ENCODE results near the gene MAS1L.

The MAS1L gene

GRCh38 chr6:29510202-29510601, 22.4 kb upstream of the MAS1L start:
- no peak for DNase-seq (ENCODE audit: low read depth)

- DNase-seq (ENCODE audit: low read depth): no peak
Measured at GRCh38 chr6:29509711-29510110, 22.0 kb upstream of the MAS1L start.

GRCh38 chr6:29509239-29509638, 21.5 kb upstream of the MAS1L start:
- DNase-seq (ENCODE audit: low read depth): no peak

DNA sequence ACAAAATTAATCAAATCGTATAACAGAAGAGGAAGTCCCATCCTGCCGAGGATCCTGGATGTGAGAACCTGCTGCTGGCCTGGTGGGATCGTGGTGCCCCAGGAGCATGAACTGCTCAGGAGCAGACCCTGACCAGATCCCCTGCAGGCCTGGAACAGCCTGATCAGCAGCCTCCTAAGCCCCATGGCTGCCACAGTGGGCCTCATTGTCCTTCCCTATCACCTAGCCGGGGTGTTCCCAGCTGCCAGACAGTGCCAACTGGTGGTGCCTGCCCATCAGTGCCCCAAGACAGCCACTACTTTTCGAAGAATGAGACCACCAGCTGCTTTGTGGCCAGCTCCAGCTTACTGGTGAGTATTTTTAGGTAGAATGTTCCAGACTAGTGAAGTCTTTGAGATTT, 19.6 kb upstream of the MAS1L start:
- DNase-seq (ENCODE audit: low read depth): no peak

GRCh38 chr6:29506446-29507067, 18.8 kb upstream of the MAS1L start:
- DNase-seq (ENCODE audit: low read depth): no peak

DNA sequence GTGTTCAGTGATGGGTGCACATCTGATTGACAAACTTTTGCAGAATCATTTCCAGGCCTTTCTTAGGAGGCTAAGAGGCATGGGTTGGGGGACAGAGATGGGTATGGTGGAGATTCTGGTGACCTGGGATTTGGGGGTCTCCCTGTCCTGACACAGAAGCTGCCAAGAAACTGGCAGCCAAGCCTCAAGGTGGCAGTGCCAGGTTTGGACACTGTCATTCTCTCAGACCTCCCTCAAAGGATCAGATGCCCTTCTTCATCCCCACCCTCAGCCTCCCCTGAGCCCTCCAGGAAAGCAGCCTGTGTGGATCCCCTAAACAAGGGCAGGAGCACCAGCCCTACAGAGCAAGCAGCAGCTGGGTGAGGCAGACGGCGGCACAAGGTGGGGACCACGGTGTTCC, 18.1 kb upstream of the MAS1L start:
- no peak for DNase-seq (ENCODE audit: low read depth)

DNA sequence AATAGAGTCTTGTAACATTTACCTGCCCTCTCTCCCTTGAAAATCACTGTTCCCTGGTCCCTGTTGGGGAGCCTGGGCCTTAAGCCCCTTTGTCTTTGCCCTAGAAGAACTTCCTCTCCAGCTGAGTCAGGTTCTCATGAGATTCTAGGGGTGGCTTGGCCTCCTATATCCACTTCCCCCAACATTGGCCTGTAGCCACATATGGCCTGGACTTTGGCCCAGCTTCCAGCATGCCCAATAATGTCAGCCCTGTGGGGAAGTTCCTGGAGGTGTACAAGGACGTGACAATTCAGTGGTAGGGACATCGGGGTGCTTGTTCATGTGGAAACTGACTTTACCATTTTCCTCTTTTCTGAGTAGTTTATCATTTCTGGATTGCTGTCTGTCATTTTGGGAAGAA, 17.2 kb upstream of the MAS1L start:
- DNase-seq (ENCODE audit: low read depth): no peak

- no peak for DNase-seq (ENCODE audit: low read depth)
Measured at GRCh38 chr6:29502597-29502996, 14.8 kb upstream of the MAS1L start.

- no peak for DNase-seq (ENCODE audit: low read depth)
Measured at GRCh38 chr6:29502181-29502580, 14.4 kb upstream of the MAS1L start.

- no peak for DNase-seq (ENCODE audit: low read depth)
Measured at GRCh38 chr6:29501106-29501505, 13.3 kb upstream of the MAS1L start.

DNA sequence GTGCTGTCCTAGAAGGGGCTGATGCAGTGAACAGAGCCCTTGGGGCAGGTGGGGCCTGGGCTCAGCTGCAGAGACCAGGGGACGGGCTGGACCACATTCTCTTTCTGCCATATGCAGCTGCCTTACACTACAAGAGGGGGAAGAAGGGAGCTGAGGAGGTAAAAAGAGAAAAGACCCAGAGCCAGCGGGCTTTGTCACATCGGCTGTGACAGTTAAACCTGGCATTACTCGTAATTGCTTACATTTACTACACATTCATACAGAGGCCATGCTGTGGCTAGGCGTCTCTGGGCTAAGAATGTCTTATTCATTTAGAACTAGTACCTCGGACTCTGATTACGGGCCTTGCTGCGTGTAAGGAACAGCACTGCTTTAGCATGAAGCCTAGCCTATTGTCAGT, 12.8 kb upstream of the MAS1L start:
- no peak for DNase-seq (ENCODE audit: low read depth)

DNA sequence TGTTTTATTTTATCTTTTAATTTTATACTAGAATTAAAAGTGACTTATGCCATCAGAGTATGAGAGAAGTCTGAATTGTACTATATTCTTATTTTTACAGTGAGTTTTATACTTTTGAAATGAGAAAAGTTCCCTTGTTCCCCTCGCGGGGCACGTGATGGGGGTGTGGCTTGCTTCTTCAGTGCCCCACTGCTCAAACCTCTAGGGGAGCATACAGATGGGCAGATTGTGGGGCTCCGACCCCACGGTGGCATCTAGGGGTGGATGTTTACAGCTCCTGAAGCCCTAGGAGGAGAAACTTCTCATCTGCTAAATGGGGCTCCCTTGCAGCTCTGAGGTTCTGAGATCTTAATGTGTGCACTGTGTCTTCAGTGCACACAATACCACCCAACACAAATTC, 11.9 kb upstream of the MAS1L start:
- no peak for DNase-seq (ENCODE audit: low read depth)

GRCh38 chr6:29496961-29497360, 9.2 kb upstream of the MAS1L start:
- no peak for DNase-seq (ENCODE audit: low read depth)

DNA sequence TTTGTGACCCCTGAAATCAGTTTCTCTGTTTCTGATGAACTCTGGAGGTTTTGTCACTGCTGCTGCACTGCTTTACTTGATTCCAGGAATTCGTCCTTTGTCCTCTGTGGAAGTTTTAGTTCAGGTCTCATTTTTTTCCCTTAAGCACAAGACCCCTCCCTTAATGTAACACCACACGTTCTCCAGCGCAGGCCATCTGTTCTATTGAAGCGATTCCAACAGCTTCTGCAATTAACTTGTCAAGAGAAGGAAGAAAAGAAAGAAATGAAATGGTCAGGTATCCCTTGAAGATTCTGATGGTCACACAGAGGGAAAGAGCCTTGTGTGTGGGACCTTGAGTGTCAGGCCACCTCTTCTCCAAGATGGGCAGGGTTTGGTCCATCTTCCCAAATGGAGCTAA, 7.8 kb upstream of the MAS1L start:
- DNase-seq (ENCODE audit: low read depth): no peak

DNA sequence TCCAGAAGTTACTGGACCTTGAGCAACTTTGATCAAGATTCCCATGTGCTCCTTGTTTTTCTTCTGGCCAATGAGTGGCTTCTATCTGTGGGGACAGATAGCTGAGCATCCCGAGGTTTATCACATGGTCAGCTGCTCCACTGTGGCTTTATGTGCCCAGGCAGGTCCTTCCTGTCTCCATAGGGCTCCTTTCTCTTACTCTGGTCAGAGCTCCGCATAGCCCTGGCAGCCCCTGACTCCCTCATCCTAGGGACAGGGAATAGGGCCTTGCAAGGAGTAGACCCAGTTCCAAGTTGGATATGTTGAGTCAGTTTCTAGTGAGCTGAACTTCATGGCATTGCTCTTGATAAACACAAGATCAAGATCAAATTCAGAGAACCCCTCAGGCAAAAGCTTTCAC, 6.4 kb upstream of the MAS1L start:
- no peak for DNase-seq (ENCODE audit: low read depth)

DNA sequence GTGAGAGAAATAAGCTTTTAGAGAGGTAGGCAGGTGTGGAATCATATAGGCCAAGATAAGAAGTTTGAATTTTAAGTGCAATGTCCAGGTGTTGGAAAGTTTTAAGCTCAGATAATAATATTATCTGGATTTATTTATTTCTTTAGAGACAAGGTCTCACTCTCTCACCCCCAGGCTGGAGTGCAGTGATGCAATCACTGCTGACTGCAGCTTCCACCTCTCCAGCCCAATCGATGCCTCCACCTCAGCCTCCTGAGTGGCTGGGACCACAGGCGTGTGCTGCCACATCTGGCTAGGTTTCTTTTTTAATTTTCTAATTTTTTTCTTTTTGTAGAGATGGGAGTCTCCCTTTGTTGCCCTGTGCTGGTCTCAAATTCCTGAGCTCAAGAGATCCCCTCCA, 5.5 kb upstream of the MAS1L start:
- DNase-seq (ENCODE audit: low read depth): no peak

DNA sequence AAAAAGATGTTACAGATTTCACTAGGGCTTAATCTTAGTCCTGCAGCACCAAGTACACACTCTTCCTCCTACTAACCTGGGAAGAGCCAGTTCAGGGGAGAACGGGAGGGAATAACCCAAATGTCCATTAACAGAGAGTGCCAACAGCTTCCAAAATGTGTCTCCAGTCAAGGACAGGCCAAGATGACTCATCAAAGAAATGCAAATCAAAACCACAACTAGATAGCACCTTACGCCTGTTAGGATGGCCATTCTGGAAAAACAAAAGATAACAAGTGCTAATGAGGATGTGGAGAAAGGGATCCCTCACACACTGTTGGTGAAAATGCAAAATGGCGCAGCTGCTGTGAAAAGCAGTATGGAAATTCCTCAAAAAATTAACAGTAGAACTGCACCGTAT, 3.8 kb upstream of the MAS1L start:
- no peak for DNase-seq (ENCODE audit: low read depth)

GRCh38 chr6:29490552-29490951, 2.8 kb upstream of the MAS1L start:
- no peak for DNase-seq (ENCODE audit: low read depth)

DNA sequence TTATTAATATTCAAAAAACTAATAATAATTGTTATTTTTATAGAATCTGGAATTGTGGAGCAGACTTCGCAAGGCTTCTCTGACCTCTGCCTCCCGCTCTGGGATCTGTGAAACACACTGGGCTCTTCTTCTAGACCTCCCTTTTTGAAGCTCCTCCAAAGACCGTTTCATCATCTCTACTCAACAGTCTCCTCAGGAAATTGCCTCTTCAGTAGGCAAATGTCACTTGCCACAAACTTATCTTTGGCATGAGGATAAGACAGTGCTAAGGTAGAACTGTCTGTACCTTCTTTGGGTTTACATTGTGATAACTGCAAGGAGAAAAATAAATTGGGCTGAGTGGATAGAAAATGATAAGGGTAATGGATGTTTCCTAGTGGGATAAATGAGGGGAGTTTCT, 2.3 kb upstream of the MAS1L start:
- no peak for DNase-seq (ENCODE audit: low read depth)

- DNase-seq (ENCODE audit: low read depth): no peak
Measured at GRCh38 chr6:29489286-29489685, 1.5 kb upstream of the MAS1L start.

GRCh38 chr6:29488874-29489273, 1.1 kb upstream of the MAS1L start:
- DNase-seq (ENCODE audit: low read depth): no peak

GRCh38 chr6:29487131-29487530, 625 bp downstream of the MAS1L start:
- DNase-seq (ENCODE audit: low read depth): no peak

DNA sequence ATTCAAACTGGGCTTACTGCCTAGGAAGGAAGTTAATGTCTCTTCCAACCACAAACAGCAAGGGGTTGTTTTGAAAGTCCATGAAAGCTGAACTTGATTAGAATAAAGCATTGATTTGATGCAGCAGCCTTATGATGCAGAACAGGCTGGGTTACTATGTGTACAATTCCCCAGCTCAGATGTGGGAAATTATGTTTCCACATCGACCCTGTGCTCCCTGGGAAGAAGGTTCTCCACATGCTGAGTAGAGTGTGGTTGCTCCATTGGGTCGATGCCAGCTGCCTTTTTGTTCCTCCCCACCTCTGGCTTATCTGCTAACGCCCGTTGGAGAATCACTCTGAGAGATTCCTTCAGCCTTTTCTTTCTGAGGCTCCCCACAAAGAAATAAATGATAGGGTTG, 1.2 kb downstream of the MAS1L start:
- DNase-seq (ENCODE audit: low read depth): no peak

DNA sequence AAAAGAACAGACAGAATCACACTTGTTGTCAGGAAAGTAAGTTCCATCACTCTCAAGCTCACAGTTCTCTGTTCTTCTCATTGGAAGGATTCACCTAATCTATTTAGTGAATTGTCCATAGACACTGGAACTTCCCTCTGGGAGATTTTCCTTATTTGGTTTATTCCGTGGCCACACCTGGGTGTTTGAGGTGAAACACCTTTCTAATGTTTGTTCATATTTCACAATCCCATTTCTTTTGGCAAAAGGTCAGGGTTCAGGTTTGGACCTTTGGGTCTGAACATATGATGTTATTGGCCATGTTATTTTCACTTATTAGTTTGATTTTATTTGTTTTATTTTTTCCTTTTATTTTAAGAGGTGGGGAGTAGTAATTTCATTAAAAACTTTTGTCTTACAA, 4.0 kb downstream of the MAS1L start:
- no peak for DNase-seq (ENCODE audit: low read depth)

- no peak for DNase-seq (ENCODE audit: low read depth)
Measured at GRCh38 chr6:29483186-29483585, 4.6 kb downstream of the MAS1L start.

Measured in stimulated activated CD8-positive, alpha-beta memory T cell treated with anti-CD3 and anti-CD28 coated beads, Interleukin-15, amount 100 ng/mL, for 24 hours (primary cell).